HepG2 (cell line): ENCODE data around the gene CARMIL1.

Source experiments
- CTCF ChIP-seq: sonication (generic); formaldehyde crosslinking; IDR thresholded peaks from 2 replicates; pipeline ENCODE4 v1.5.0; 2020; ENCODE audit warnings: mild to moderate bottlenecking, missing genetic modification reagents, moderate library complexity
- KDM2A ChIP-seq: sonication (generic); formaldehyde crosslinking; IDR thresholded peaks from 2 replicates; pipeline ENCODE4 v1.4.0; 2020; ENCODE audit warnings: low read depth, missing genetic modification reagents, borderline replicate concordance
- RBM39 ChIP-seq: fragments of 200-400 bp; formaldehyde crosslinking; IDR thresholded peaks from one replicate; pipeline ENCODE4 v1.6.1; 2018; ENCODE audit warnings: antibody characterized with exemption, mild to moderate bottlenecking, low read depth, low read length; ENCODE audit not compliant: poor library complexity, severe bottlenecking
- ZNF850 ChIP-seq: sonication (generic); formaldehyde crosslinking; conservative IDR thresholded peaks from 2 replicates; pipeline ENCODE4 v1.9.0; 2021; ENCODE audit warnings: mild to moderate bottlenecking, missing genetic modification reagents

GRCh38 chr6:25266456-25267100, 12.6 kb upstream of the CARMIL1 start:
- TF ChIP-seq KDM2A (CRISPR knock-in tag) (no peak), ZNF850 (no peak), RBM39 (no peak), CTCF (CRISPR knock-in tag) (no peak)
